K562 (cell line): ENCODE results near the gene MYB. TPM values are rescaled to one million over a fixed set of nuclear protein-coding genes. Genes with fewer than 3 reads are reported as not detected.

Experiments
- ARID2 ChIP-seq: fragments of 450-650 bp; IDR thresholded peaks from 2 replicates; pipeline ENCODE4 v1.6.1; 2017; ENCODE audit warnings: antibody characterized with exemption, mild to moderate bottlenecking
- CLOCK ChIP-seq: fragments of 250-450 bp; sonication (Bioruptor Pico); IDR thresholded peaks from 2 replicates; pipeline ENCODE4 v1.4.0; 2020; ENCODE audit warnings: mild to moderate bottlenecking, moderate library complexity, borderline replicate concordance
- DDX20 ChIP-seq: fragments of 450-650 bp; IDR thresholded peaks from 2 replicates; pipeline ENCODE4 v1.6.1; 2016; ENCODE audit warnings: missing genetic modification characterization, low read depth, mild to moderate bottlenecking, missing compliant biosample characterization, moderate library complexity
- DMBX1 ChIP-seq: fragments of 250-450 bp; sonication (Bioruptor Pico); IDR thresholded peaks from 2 replicates; pipeline ENCODE4 v1.8.0; 2022; ENCODE audit warnings: inconsistent platforms, mild to moderate bottlenecking, moderate library complexity, borderline replicate concordance
- HMBOX1 ChIP-seq: sonication (generic); IDR thresholded peaks from 2 replicates; pipeline ENCODE4 v1.6.1; 2016
- IRF2 ChIP-seq: sonication (generic); formaldehyde crosslinking; IDR thresholded peaks from 2 replicates; pipeline ENCODE4 v1.8.1; 2022; ENCODE audit warnings: mild to moderate bottlenecking, missing genetic modification reagents
- MEF2D ChIP-seq: conservative IDR thresholded peaks from 2 replicates; pipeline ENCODE4 v1.6.1; 2016; ENCODE audit warnings: low read depth, missing genetic modification characterization, missing compliant biosample characterization
- RBM22 ChIP-seq: fragments of 200-400 bp; formaldehyde crosslinking; IDR thresholded peaks from 2 replicates; pipeline ENCODE4 v1.6.1; 2018; ENCODE audit warnings: low read length, low read depth; ENCODE audit not compliant: poor library complexity, severe bottlenecking
- SAFB ChIP-seq: fragments of 200-400 bp; formaldehyde crosslinking; IDR thresholded peaks from 2 replicates; pipeline ENCODE4 v1.6.1; 2017; ENCODE audit warnings: low read depth, low read length, borderline replicate concordance
- U2AF1 ChIP-seq: fragments of 200-400 bp; formaldehyde crosslinking; optimal IDR thresholded peaks from 2 replicates; pipeline ENCODE3; 2017; ENCODE audit warnings: mild to moderate bottlenecking, low read depth, low read length, moderate library complexity
- ZNF589 ChIP-seq: fragments of 200-800 bp; sonication (Bioruptor generic); IDR thresholded peaks from 2 replicates; pipeline ENCODE4 v1.6.1; 2016; ENCODE audit warnings: low read depth, missing genetic modification characterization, missing compliant biosample characterization
- polyA plus RNA-seq, 8 experiments: library from polyadenylated mRNA; depleted of rRNA in 4 of 8; stranded (reverse) in 5 of 8; unstranded in 3 of 8; fragments of >200 nt; fragmentation: Nextera tagmentation in 2 of 8; fragmentation: Illumina TruSeq in 1 of 8; extraction: Ambion mirVana in 2 of 8; extraction: Trizol in 1 of 8; gene quantifications; 2 replicates each; pipeline versions ENCODE4 v1.2.1 to v1.2.3, GENCODE V29; 2011 to 2014; ENCODE audit warnings: inconsistent platforms in 1 of 8, missing spikeins in 1 of 8
- total RNA-seq, 7 experiments: library from RNA; depleted of rRNA in 6 of 7; stranded (reverse); fragments of >200 nt in 6 of 7; fragmentation: Illumina TruSeq in 2 of 7; extraction: Trizol in 2 of 7; gene quantifications; 2 replicates each; pipeline versions ENCODE4 v1.2.1 to v1.2.3, GENCODE V29; 2011 to 2021; ENCODE audit warnings: low replicate concordance in 1 of 7
- TF ChIP-seq, protein P1 (sequence below): fragments of 450-650 bp; IDR thresholded peaks from 2 replicates; pipeline ENCODE4 v1.6.1; 2018; ENCODE audit warnings: mild to moderate bottlenecking, low read depth; ENCODE audit not compliant: partially characterized antibody
- TF ChIP-seq, protein P2 (sequence below): sonication (generic); formaldehyde crosslinking; IDR thresholded peaks from 2 replicates; pipeline ENCODE4 v1.8.0; 2022; ENCODE audit warnings: missing genetic modification reagents, mild to moderate bottlenecking, borderline replicate concordance

MYB gene
- total and polyA plus RNA-seq, 9 of the 15 experiments (the other 6 are each of a cell fraction or from before 2014, with no cell fraction given): 35.8 to 218 (median 140) TPM

DNA sequence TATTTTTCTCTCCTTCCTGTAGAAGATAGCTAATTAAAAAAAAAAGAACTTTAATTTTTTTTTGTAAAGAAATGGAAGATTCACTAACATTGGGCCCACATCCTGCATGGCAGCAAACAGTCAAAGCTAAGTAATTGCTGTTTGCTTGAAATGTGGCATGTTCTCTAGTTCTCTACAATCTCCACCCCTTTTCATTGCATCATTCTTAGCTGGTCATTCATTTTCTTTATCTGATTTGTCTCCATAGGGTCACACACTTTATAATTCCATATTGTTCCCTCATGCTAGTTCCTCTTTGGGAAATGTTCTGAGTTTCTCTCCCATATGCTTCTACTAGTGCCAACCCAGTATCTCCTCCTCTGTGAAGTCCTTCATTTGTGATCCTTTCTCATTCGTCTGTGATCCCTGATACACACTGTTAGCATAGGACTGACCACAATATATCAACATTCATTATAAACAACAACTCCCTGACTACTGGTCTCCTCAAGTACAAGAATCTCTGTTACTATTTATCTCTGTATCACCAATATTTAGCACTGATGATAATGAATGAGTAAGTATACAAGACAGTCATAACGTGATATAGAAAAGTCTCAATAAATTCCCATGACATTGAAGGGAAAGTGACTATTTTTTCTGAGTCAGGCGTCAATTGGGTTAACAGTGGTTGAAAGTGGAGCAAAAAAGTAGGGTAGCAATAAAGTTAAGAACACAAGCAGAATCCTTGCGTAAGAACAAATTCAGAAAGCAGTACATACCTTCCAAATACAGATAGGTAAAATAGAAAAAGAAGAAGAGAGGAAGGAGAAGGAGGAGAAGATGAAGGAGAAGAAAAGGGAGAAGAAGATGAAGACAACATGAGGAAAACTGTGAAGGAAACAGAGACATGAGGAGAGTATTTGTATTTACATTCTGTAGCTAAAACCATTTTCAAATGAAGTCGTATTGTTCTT lies 33.2 kb upstream of the MYB start (continued):
- TF ChIP-seq CLOCK (CRISPR knock-in tag): no peak
- TF ChIP-seq HMBOX1: peak; percentile 78; the same call in 1 of the 2 replicates
- TF ChIP-seq DMBX1 (CRISPR knock-in tag): peak; percentile 84
- TF ChIP-seq IRF2 (CRISPR knock-in tag): no peak
- no peak for TF ChIP-seq SAFB
- TF ChIP-seq, protein P1, sequence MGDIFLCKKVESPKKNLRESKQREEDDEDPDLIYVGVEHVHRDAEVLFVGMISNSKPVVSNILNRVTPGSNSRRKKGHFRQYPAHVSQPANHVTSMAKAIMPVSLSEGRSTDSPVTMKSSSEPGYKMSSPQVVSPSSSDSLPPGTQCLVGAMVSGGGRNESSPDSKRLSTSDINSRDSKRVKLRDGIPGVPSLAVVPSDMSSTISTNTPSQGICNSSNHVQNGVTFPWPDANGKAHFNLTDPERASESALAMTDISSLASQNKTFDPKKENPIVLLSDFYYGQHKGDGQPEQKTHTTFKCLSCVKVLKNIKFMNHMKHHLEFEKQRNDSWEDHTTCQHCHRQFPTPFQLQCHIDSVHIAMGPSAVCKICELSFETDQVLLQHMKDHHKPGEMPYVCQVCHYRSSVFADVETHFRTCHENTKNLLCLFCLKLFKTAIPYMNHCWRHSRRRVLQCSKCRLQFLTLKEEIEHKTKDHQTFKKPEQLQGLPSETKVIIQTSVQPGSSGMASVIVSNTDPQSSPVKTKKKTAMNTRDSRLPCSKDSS: no peak
- TF ChIP-seq MEF2D (tag): no peak
- peak; percentile 69 for TF ChIP-seq ZNF589 (CRISPR knock-in tag)
- no peak for TF ChIP-seq U2AF1
- TF ChIP-seq, protein P2, sequence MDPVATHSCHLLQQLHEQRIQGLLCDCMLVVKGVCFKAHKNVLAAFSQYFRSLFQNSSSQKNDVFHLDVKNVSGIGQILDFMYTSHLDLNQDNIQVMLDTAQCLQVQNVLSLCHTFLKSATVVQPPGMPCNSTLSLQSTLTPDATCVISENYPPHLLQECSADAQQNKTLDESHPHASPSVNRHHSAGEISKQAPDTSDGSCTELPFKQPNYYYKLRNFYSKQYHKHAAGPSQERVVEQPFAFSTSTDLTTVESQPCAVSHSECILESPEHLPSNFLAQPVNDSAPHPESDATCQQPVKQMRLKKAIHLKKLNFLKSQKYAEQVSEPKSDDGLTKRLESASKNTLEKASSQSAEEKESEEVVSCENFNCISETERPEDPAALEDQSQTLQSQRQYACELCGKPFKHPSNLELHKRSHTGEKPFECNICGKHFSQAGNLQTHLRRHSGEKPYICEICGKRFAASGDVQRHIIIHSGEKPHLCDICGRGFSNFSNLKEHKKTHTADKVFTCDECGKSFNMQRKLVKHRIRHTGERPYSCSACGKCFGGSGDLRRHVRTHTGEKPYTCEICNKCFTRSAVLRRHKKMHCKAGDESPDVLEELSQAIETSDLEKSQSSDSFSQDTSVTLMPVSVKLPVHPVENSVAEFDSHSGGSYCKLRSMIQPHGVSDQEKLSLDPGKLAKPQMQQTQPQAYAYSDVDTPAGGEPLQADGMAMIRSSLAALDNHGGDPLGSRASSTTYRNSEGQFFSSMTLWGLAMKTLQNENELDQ (CRISPR knock-in tag): no peak
- 0 out of 2 replicates have a peak, but pooled peaks have one; percentile 19 for TF ChIP-seq DDX20 (tag)
- no peak for TF ChIP-seq RBM22
- no peak for TF ChIP-seq ARID2
